AG04449 (cell line): ENCODE measurements around the gene CFAP410.
A peak's percentile ranks its signal among the peaks of the same experiment; 100 is the strongest.
"Not testable (repeated sequence)": the region's sequence is repeated elsewhere in the genome, so short reads cannot be mapped to it uniquely, and the experiment has no call there.

Experiments used
- CTCF ChIA-PET: fragments of 350-600 bp; formaldehyde crosslinking; extraction: SDS; loops from one replicate; lab custom pipeline; 2021; ENCODE audit warnings: antibody characterized with exemption; lab: Yijun Ruan, JAX
- POLR2A ChIA-PET: fragments of 400-600, 350-600 bp; formaldehyde crosslinking; extraction: SDS; loops from one replicate; lab custom pipeline; 2020; ENCODE audit warnings: antibody characterized with exemption, inconsistent platforms; lab: Yijun Ruan, JAX
- DNase-seq: peaks from one replicate; pipeline ENCODE4 v3.0.0-alpha.2; 2010; ENCODE audit warnings: low read depth, low spot score
- H3K4me3 ChIP-seq: 2 replicates; pipeline ENCODE4 v1.5.1; 2011; ENCODE audit warnings: low read depth, mild to moderate bottlenecking, control low read depth, low read length
- CTCF ChIP-seq: IDR thresholded peaks from one replicate; pipeline ENCODE4 v1.5.1; 2011; ENCODE audit warnings: mild to moderate bottlenecking, moderate library complexity, low read length, control low read depth, inconsistent platforms; ENCODE audit not compliant: insufficient read depth; ENCODE audit errors: missing control alignments

The CFAP410 gene

GRCh38 chr21:44304011-44304616 lies 35.1 kb downstream of the CFAP410 start:
- CTCF ChIA-PET: interaction anchor here (1.0 to 3.9 kb wide), 7 partner anchors 9 to 148 kb away, joined by 3 to 26 read pairs (median 4); no protein-coding TSS in a partner anchor
- no peak for TF ChIP-seq CTCF
- no peak for DNase-seq
- POLR2A ChIA-PET: interaction anchor here (0.7 to 1.2 kb wide), 2 partner anchors 10 to 13 kb away, joined by 3 to 4 read pairs; no protein-coding TSS in a partner anchor
- no peak overlapping the region for H3K4me3 ChIP-seq

- DNase-seq: no peak
- CTCF ChIA-PET: interaction anchor here (1.0 to 3.9 kb wide), 5 partner anchors 8 to 149 kb away, joined by 3 to 26 read pairs (median 4); no protein-coding TSS in a partner anchor
- POLR2A ChIA-PET: no interaction called here
- no peak overlapping the region for H3K4me3 ChIP-seq
- TF ChIP-seq CTCF: no peak
Measured at GRCh38 chr21:44303490-44303981, 35.7 kb downstream of the CFAP410 start.

- POLR2A ChIA-PET: not testable (repeated sequence)
Measured at GRCh38 chr21:44302573-44303401, 36.4 kb downstream of the CFAP410 start.

GRCh38 chr21:44301961-44302406 lies 37.2 kb downstream of the CFAP410 start:
- no peak for TF ChIP-seq CTCF
- CTCF ChIA-PET: interaction anchor here (3.9 kb wide), 1 partner anchor 13 kb away, joined by 26 read pairs; no protein-coding TSS in a partner anchor
- H3K4me3 ChIP-seq: no peak overlapping the region; the same call in 1 of the 2 replicates
- POLR2A ChIA-PET: no interaction called here
- no peak for DNase-seq

More at GRCh38 chr21:44302573-44303401, 36.4 kb downstream of the CFAP410 start:
- DNase-seq, H3K4me3 ChIP-seq: not testable (repeated sequence)
- CTCF ChIA-PET: interaction anchor here (1.3 to 3.9 kb wide), 3 partner anchors 12 to 150 kb away, joined by 3 to 26 read pairs (median 4); no protein-coding TSS in a partner anchor

GRCh38 chr21:44301141-44301540 lies 38.0 kb downstream of the CFAP410 start:
- no peak for DNase-seq
- ChIA-PET POLR2A (interaction anchor here (1.6 kb wide), 1 partner anchor 37 kb away, joined by 3 read pairs; the partner anchor contains the start of gene CFAP410), CTCF (interaction anchor here (1.2 kb wide), 1 partner anchor 28 kb away, joined by 3 read pairs; no protein-coding TSS in a partner anchor)
- TF ChIP-seq CTCF: no peak
- H3K4me3 ChIP-seq: peak overlapping the region; percentile 60

- no peak for DNase-seq
- TF ChIP-seq CTCF: no peak
- H3K4me3 ChIP-seq: peak overlapping the region; percentile 60
- CTCF ChIA-PET: interaction anchor here (1.2 kb wide), 1 partner anchor 29 kb away, joined by 3 read pairs; no protein-coding TSS in a partner anchor
- POLR2A ChIA-PET: interaction anchor here (1.6 kb wide), 1 partner anchor 38 kb away, joined by 3 read pairs; the partner anchor contains the start of gene CFAP410
Measured at GRCh38 chr21:44300262-44300959, 38.8 kb downstream of the CFAP410 start.
